Kidney (tissue), 14 donors: ENCODE measurements around the gene PKN1. TPM values are rescaled to one million over a fixed set of nuclear protein-coding genes. Genes with fewer than 3 reads are reported as not detected.

ENCODE experiments used
- DNase-seq, 5 donors: peaks; one replicate each; pipeline ENCODE4 v3.0.0-alpha.2; 2013 to 2020
- FAIRE-seq: peaks from 2 replicates; lab custom pipeline; 2012; peaks lifted over from hg19 to GRCh38; lab: Jason Lieb, UNC
- H3K27ac ChIP-seq, 2 donors: one replicate each; pipeline ENCODE4 v1.7.0; 2013; ENCODE audit warnings: low read depth in 2 of 2, low read length in 2 of 2, inconsistent platforms in 1 of 2
- H3K27me3 ChIP-seq: one replicate; pipeline ENCODE4 v1.7.1; 2013; ENCODE audit warnings: low read length, inconsistent platforms; ENCODE audit not compliant: control insufficient read depth, insufficient read depth
- H3K36me3 ChIP-seq, 3 donors: one replicate each; pipeline versions ENCODE4 v1.7.0 to v1.7.1; 2013; ENCODE audit warnings: low read length in 3 of 3, control low read depth in 1 of 3, inconsistent platforms in 1 of 3; ENCODE audit not compliant: insufficient read depth in 3 of 3, control insufficient read depth in 2 of 3
- H3K4me1 ChIP-seq, 3 donors: one replicate each; pipeline versions ENCODE4 v1.7.0 to v1.7.1; 2013; ENCODE audit warnings: low read length in 3 of 3, inconsistent platforms in 1 of 3, low read depth in 1 of 3; ENCODE audit not compliant: control insufficient read depth in 2 of 3, insufficient read depth in 2 of 3
- H3K4me3 ChIP-seq, 3 donors: one replicate each; pipeline versions ENCODE4 v1.7.0 to v1.8.1; 2013; ENCODE audit warnings: low read length in 3 of 3, control low read depth in 1 of 3, inconsistent platforms in 1 of 3
- H3K9ac ChIP-seq, 3 donors: one replicate each; pipeline versions ENCODE4 v1.7.0 to v1.7.1; 2013; ENCODE audit warnings: low read length in 3 of 3, control low read depth in 1 of 3, inconsistent platforms in 1 of 3
- H3K9me3 ChIP-seq, 3 donors: one replicate each; pipeline versions ENCODE4 v1.7.0 to v1.7.1; 2013; ENCODE audit warnings: low read length in 3 of 3, control low read depth in 1 of 3, inconsistent platforms in 1 of 3; ENCODE audit not compliant: control insufficient read depth in 2 of 3, insufficient read depth in 1 of 3
- intact Hi-C: fragments of 100-400 bp; cut with DNase I; formaldehyde crosslinking; loops from one replicate; pipeline ENCODE4 v1.11.1; 2022
- polyA plus RNA-seq: library from polyadenylated mRNA; stranded (reverse); fragments of 350-450 nt; fragmentation: Illumina TruSeq; extraction: RNeasy Lipid Tissue Mini Kit (QIAGEN cat#74804); gene quantifications from one replicate; pipeline ENCODE4 v1.2.3, GENCODE V29; 2014; ENCODE audit warnings: low read depth, low replicate concordance; ENCODE audit not compliant: insufficient read depth
- total RNA-seq: library from RNA; stranded (reverse); fragmentation: NEBNext Ultra II Directional; extraction: Animal tissue kit (Norgen Biotek cat#: 25700); gene quantifications from one replicate; pipeline ENCODE4 v1.2.1, GENCODE V29; 2021
- TF ChIP-seq, protein P1 (sequence below): IDR thresholded peaks from 3 replicates; pipeline ENCODE4 v1.5.1; 2012; ENCODE audit warnings: mild to moderate bottlenecking, moderate library complexity, borderline replicate concordance; ENCODE audit not compliant: insufficient read depth; ENCODE audit errors: extremely low read depth
- donor health status: control.
- donor health status: control.
- donor health status: control.
- donor health status: control.
- donor health status: control.
- donor health status: DM: yes; HTN: yes; CAD: no.
- donor health status: Normal renal cell carcinoma (clear cell type).

PKN1 gene
- total and polyA plus RNA-seq, 2 donors from 2014 or later = 67.7 to 103 TPM

DNA sequence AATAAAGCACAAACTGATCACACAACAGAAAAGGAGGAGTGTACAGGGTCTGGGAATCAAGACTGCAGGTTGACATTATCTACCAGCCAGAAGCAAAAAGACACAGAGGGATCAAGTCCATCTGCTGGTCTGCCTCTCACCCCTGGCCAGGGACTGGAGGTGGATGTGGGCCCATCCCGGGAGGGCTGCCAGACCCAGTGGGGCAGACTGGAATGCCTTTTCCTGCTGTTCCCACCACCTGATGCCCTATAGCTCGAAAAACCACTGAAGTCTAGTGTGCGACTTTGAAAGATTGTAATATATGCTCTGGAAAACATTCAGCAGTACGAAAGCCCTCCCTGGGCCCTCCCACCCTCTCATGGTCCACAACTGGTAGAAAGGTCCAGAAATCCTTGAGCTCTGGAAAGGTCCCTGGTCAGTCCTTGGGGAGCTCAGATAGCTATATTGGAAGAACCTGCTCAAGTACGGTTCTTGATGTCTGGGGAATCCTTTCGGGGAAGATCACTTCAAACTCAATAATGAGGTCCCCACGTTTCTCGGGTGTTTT is 82.5 kb downstream of the PKN1 start:
- Histone ChIP-seq H3K36me3 (peaks cover 6 to 24% (median 22%) of the 10 kb centered on the region in 3 donors), H3K27ac (peak overlapping the region; percentile 6 to 100), H3K4me1 (peaks cover 0 to 27% (median 22%) of the 10 kb centered on the region in 3 donors), H3K27me3 (no peaks in the 10 kb centered on the region), H3K9ac (peak overlapping the region in 2 of 3 donors; percentile 85 to 100), H3K4me3 (peak overlapping the region in 2 of 3 donors; percentile 77 to 95), H3K9me3 (no peaks in the 10 kb centered on the region)
- DNase-seq = no peak
- intact Hi-C loops = no loop called here
- TF ChIP-seq, protein P1, sequence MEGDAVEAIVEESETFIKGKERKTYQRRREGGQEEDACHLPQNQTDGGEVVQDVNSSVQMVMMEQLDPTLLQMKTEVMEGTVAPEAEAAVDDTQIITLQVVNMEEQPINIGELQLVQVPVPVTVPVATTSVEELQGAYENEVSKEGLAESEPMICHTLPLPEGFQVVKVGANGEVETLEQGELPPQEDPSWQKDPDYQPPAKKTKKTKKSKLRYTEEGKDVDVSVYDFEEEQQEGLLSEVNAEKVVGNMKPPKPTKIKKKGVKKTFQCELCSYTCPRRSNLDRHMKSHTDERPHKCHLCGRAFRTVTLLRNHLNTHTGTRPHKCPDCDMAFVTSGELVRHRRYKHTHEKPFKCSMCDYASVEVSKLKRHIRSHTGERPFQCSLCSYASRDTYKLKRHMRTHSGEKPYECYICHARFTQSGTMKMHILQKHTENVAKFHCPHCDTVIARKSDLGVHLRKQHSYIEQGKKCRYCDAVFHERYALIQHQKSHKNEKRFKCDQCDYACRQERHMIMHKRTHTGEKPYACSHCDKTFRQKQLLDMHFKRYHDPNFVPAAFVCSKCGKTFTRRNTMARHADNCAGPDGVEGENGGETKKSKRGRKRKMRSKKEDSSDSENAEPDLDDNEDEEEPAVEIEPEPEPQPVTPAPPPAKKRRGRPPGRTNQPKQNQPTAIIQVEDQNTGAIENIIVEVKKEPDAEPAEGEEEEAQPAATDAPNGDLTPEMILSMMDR = no peak
- FAIRE-seq = no peak

DNA sequence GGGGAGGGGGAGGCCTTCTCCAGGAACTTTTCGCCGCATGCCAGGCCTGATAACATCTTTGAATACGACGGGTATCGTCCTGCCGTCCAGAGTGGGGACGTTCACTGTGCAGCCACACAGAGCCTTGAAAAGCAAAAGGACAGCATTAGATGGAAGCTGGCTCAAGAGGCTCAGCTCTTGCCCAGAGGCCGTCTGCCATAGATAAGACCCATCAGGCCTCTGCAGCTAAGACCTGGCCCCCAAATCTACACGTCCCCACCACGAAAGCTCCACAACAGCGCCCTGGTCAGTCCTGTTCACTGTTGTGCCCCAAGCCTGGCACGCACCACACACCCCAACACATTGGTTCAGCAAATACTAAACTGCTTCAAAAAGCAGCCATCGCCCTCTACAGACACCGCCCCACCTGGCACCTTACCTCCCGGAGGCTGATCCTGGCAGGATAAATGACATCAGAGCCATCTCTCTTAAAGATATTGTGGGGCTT is 83.0 kb downstream of the PKN1 start:
- TF ChIP-seq, protein P1 = no peak
- intact Hi-C loops = no loop called here
- Histone ChIP-seq H3K4me1 (peaks cover 0 to 27% (median 22%) of the 10 kb centered on the region in 3 donors), H3K9ac (peak overlapping the region in 2 of 3 donors; percentile 85 to 100), H3K9me3 (no peaks in the 10 kb centered on the region), H3K27ac (peak overlapping the region in 1 of 2 donors; percentile 100), H3K36me3 (peaks cover 6 to 24% (median 22%) of the 10 kb centered on the region in 3 donors), H3K27me3 (no peaks in the 10 kb centered on the region), H3K4me3 (peak overlapping the region; percentile 26 to 95 (median 77))
- DNase-seq (no peak), FAIRE-seq (no peak)

DNA sequence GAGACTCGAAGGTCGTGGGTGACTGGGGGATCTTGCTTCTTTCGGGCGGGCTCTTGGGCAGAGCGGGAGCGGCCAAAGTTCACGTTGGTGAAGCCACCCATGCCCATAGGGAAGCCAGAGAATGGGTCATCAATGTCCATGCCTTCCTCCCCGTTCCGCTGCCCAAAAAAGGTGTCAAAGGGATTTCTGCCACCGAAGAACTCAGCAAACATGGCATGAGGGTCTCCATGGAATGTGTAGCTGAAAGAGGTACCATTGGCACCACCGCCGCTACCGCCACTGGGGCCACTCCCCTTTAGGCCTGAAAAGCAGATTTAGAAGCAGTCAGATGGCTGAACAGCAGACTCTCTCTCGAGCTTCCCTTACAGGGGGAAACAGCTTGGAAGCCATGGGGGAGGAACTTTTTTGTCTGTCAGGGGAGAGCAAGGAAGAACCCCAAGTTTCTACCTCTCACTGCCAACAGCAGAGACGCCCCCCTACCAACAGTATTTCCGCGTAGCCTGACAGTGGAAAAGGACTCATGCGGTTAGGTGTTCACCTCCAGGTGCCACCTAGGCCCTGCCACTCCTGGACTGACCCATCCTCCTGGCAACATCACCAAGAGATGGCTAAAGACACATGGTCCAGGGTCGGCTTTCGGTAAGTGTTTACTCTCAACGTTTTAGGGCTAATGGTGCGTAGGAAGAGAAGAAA is 83.8 kb downstream of the PKN1 start:
- intact Hi-C loops = no loop called here
- no peak for DNase-seq

More for the DNA sequence above, 83.8 kb downstream of the PKN1 start:
- H3K27ac ChIP-seq = peak overlapping the region; percentile 100
- TF ChIP-seq, protein P1 = no peak
- H3K4me1 ChIP-seq = peaks cover 0 to 27% (median 22%) of the 10 kb centered on the region in 3 donors
- H3K9ac ChIP-seq = peak overlapping the region; percentile 73 to 100 (median 96)
- H3K4me3 ChIP-seq = peak overlapping the region; percentile 77 to 95 (median 86)
- no peaks in the 10 kb centered on the region for H3K9me3 ChIP-seq
- H3K36me3 ChIP-seq = peaks cover 6 to 24% (median 22%) of the 10 kb centered on the region in 3 donors
- no peaks in the 10 kb centered on the region for H3K27me3 ChIP-seq
- FAIRE-seq = no peak
